Right atrium auricular region (tissue), 2 donors: ENCODE data around the gene RUFY3. TPM values are rescaled to one million over a fixed set of nuclear protein-coding genes. Genes with fewer than 3 reads are reported as not detected.
A peak's percentile ranks its signal among the peaks of the same experiment; 100 is the strongest.

Experiments used
- DNase-seq: peaks from one replicate; pipeline ENCODE4 v3.0.0-alpha.2; 2019; ENCODE audit warnings: low spot score
- H3K27ac ChIP-seq, 2 donors: fragments of 200-600 bp; sonication (generic); 1 replicate in 1 of 2; 2 replicates in 1 of 2; pipeline ENCODE4 v1.5.1; 2016 to 2019
- H3K27me3 ChIP-seq, 2 donors: fragments of 200-600 bp; sonication (generic); one replicate each; pipeline versions ENCODE4 v1.5.1 to v1.6.0; 2017 to 2019
- H3K36me3 ChIP-seq: fragments of 200-600 bp; sonication (generic); one replicate; pipeline ENCODE4 v1.5.1; 2016
- H3K4me1 ChIP-seq, 2 donors: fragments of 200-600 bp; sonication (generic); one replicate each; pipeline versions ENCODE4 v1.5.1 to v1.6.0; 2017 to 2019
- H3K4me3 ChIP-seq, 2 donors: fragments of 200-600 bp; sonication (generic); 1 replicate in 1 of 2; 2 replicates in 1 of 2; pipeline ENCODE4 v1.5.1; 2017 to 2019; ENCODE audit warnings: mild to moderate bottlenecking in 1 of 2, moderate library complexity in 1 of 2
- H3K9me3 ChIP-seq, 2 donors: fragments of 200-600 bp; sonication (generic); one replicate each; pipeline ENCODE4 v1.5.1; 2019
- total RNA-seq, 2 donors: library from RNA; depleted of rRNA; stranded (reverse); fragments of >200 nt; gene quantifications; one replicate each; pipeline ENCODE4 v1.1.0, GENCODE V29; 2016
- TF ChIP-seq, protein P1 (sequence below), 2 donors: fragments of 200-600 bp; sonication (generic); IDR thresholded peaks; one replicate each; pipeline ENCODE4 v1.5.1; 2019; ENCODE audit warnings: antibody characterized with exemption in 2 of 2

Gene RUFY3
- total RNA-seq, 2 donors from 2014 or later, result 14.7 to 16.7 TPM

DNA sequence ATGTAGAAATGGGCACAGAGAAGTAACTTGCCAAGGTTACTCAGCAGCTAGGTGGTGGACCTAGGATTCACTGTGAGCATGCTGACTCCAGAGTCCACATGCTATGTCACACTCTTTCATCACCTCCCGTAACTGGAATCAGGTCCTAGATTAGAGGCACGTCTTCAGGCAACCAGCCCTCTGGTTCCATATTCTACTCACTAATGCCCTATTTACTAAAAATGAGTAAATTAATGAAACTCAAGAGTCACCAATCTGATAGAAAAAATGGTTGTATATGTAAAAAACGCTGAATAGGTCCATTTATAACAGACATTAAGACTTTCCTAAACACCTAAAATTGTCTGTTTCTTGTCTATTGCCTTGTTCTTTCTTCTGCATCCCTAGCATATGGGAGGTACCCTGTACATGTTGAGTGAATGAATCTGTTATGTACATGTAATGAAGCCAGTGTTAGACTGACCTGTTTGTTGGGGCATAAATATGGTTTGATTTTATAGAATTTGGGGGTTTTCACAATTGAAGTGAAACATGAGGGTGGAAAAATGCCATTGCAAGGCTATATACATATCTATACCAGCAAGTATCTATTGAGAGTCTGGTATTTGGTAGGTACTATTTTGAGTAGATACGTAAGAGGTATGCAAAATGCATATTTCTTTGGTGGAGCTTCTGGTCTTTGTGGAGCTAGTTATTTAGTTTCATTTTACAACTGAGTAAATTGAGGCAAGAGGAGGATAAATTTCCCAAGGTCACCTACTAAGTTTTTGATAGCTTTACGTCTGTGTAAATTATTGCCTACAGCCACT is 7.5 kb upstream of the RUFY3 start:
- H3K36me3 ChIP-seq, result no peaks in the 10 kb centered on the region
- no peaks in the 10 kb centered on the region for H3K27me3 ChIP-seq
- no peak for DNase-seq
- H3K27ac ChIP-seq, result no peak overlapping the region
- no peak overlapping the region for H3K4me3 ChIP-seq
- H3K9me3 ChIP-seq, result no peaks in the 10 kb centered on the region
- TF ChIP-seq, protein P1, sequence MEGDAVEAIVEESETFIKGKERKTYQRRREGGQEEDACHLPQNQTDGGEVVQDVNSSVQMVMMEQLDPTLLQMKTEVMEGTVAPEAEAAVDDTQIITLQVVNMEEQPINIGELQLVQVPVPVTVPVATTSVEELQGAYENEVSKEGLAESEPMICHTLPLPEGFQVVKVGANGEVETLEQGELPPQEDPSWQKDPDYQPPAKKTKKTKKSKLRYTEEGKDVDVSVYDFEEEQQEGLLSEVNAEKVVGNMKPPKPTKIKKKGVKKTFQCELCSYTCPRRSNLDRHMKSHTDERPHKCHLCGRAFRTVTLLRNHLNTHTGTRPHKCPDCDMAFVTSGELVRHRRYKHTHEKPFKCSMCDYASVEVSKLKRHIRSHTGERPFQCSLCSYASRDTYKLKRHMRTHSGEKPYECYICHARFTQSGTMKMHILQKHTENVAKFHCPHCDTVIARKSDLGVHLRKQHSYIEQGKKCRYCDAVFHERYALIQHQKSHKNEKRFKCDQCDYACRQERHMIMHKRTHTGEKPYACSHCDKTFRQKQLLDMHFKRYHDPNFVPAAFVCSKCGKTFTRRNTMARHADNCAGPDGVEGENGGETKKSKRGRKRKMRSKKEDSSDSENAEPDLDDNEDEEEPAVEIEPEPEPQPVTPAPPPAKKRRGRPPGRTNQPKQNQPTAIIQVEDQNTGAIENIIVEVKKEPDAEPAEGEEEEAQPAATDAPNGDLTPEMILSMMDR (IDR thresholded peaks at IDR 0.05), result no peak
- peaks cover 0 to 10% of the 10 kb centered on the region in 2 donors for H3K4me1 ChIP-seq

DNA sequence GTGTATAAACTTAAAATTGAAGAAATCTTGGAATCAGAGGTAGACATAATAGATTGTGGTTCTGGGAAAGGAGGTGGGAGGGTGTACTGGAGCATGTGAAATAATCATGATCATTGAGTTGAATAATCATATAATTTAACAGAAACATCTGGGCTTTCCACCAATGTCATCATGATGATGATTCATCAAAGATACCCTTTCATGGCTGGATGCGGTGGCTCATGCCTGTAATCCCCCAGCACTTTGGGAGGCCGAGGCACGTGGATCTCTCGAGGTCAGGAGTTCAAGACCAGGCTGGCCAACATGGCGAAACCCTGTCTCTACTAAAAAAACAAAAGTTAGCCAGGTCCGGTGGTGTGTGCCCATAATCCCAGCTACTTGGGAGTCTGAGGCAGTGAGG is 6.7 kb upstream of the RUFY3 start:
- DNase-seq, result no peak
- no peaks in the 10 kb centered on the region for H3K36me3 ChIP-seq
- H3K27me3 ChIP-seq, result no peaks in the 10 kb centered on the region
- H3K4me3 ChIP-seq, result no peak overlapping the region
- TF ChIP-seq, protein P1 (IDR thresholded peaks at IDR 0.05), result no peak
- H3K27ac ChIP-seq, result no peak overlapping the region
- H3K4me1 ChIP-seq, result peaks cover 0 to 10% of the 10 kb centered on the region in 2 donors
- no peaks in the 10 kb centered on the region for H3K9me3 ChIP-seq

DNA sequence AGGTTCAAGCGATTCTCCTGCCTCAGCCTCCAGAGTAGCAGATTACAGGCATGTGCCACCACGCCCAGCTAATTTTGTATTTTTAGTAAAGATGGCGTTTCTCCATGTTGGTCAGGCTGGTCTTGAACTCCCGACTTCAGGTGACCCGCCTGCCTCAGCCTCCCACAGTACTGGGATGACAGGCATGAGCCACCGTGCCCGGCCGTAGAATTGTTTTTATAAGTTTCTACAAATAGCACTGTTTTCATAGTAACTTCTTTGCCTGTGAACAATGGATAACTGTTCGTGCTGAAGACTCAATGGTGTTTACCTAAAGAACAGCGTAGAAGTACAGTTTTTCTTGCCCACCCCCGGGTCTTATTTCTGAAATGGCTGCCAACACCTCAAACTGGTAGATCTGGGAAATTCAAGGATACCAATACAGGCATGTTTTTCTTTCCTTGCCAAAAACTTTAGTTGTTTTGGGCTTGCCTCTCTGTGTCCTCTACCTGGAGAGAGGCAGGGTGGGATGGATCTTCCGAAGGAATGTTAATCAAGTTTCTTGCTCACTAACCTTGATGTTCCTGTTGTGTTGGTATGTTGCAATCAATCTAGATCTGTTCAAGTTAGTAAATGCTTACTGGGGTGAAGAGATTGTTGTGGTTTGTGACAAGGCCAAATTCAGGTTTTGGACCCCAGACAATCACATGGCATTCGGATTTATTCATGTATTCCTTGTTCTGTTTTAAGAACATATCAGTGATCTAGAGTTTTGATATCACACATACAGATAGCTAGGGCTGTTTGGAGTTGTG is 2.8 kb upstream of the RUFY3 start:
- H3K4me1 ChIP-seq, result peaks cover 0 to 10% of the 10 kb centered on the region in 2 donors
- DNase-seq, result no peak
- no peaks in the 10 kb centered on the region for H3K36me3 ChIP-seq
- no peak overlapping the region for H3K4me3 ChIP-seq
- no peaks in the 10 kb centered on the region for H3K27me3 ChIP-seq
- no peak overlapping the region for H3K27ac ChIP-seq
- TF ChIP-seq, protein P1 (IDR thresholded peaks at IDR 0.05), result no peak
- H3K9me3 ChIP-seq, result no peaks in the 10 kb centered on the region

DNA sequence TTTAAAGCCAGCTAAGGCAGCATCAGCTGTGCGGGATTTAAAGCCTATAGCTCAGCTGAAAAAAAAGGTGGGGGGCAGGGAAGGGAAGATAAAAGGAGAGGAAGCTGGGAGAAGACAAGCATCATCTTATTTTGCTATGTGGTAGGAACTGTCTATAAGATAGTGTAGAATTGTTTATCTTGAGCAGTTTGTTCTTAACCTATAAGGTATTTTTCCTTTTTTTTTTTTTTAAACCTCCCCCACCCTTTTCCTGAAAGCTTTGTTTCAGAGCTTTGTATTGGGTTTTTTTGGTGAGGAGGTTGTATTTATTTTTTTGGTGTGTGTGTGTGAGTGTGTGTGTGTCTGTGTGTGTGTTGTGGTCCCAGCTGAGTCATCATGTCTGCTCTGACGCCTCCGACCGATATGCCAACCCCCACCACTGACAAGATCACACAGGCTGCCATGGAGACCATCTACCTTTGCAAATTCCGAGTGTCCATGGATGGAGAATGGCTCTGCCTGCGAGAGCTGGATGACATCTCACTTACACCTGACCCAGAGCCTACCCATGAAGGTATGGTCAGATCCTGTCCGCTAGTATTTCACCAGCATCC is 531 bp downstream of the RUFY3 start:
- Histone ChIP-seq H3K36me3 (no peaks in the 10 kb centered on the region), H3K27me3 (no peaks in the 10 kb centered on the region), H3K9me3 (no peaks in the 10 kb centered on the region), H3K4me3 (peak overlapping the region; percentile 43 to 53), H3K27ac (peak overlapping the region; percentile 70 to 71), H3K4me1 (peaks cover 0 to 17% of the 10 kb centered on the region in 2 donors)
- TF ChIP-seq, protein P1 (IDR thresholded peaks at IDR 0.05), result no peak
- DNase-seq, result no peak

DNA sequence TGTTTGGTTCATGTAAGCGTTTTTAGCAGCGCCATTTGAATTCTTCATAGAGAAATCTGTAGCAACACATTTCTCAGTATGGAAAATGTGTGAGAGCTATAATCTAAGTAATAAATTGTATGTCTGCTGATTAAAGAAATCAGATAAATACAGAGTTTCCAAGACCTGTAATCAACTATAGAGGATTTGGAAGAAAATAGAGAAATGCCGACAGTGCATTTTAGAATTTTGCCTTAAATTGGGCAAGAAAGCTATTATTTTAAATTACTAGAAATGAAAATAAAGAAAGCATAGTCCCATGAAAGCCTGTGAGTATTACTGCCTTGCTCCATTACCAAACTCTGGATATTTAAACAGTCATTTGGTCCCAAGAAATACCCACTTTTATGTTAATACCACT is 2.7 kb downstream of the RUFY3 start:
- Histone ChIP-seq H3K4me1 (peaks cover 0 to 17% of the 10 kb centered on the region in 2 donors), H3K27ac (no peak overlapping the region), H3K4me3 (no peak overlapping the region), H3K36me3 (no peaks in the 10 kb centered on the region), H3K27me3 (no peaks in the 10 kb centered on the region), H3K9me3 (no peaks in the 10 kb centered on the region)
- TF ChIP-seq, protein P1 (IDR thresholded peaks at IDR 0.05), result no peak
- DNase-seq, result no peak
